GM23338 (cell line): ENCODE data around the gene MAPK9. TPM values are rescaled to one million over a fixed set of nuclear protein-coding genes. Genes with fewer than 3 reads are reported as not detected.

Experiments used
- ATAC-seq: fragments of 200-7000 bp; cut with Tn5 transposase; 3 replicates; pipeline ENCODE4 v1.9.1; 2020
- DNase-seq: peaks from one replicate; pipeline ENCODE4 v3.0.0-alpha.2; 2015; ENCODE audit warnings: low spot score
- H2AFZ ChIP-seq: fragments of 200-600 bp; sonication (generic); 2 replicates; pipeline ENCODE4 v1.8.0; 2016; ENCODE audit warnings: antibody characterized with exemption, mild to moderate bottlenecking, moderate library complexity
- H3F3A ChIP-seq: fragments of 200-600 bp; sonication (generic); replicated peaks from 2 replicates; pipeline ENCODE4 v1.8.0; 2017; ENCODE audit warnings: antibody characterized with exemption, mixed run types, low read depth
- H3K27ac ChIP-seq: fragments of 200-600 bp; sonication (generic); 2 replicates; pipeline ENCODE4 v1.6.1; 2016; ENCODE audit warnings: low read depth
- H3K27me3 ChIP-seq: fragments of 200-600 bp; sonication (generic); 2 replicates; pipeline ENCODE4 v1.8.0; 2016; ENCODE audit warnings: mild to moderate bottlenecking, mixed run types, moderate library complexity; ENCODE audit not compliant: insufficient read depth
- H3K36me3 ChIP-seq: fragments of 200-600 bp; sonication (generic); 2 replicates; pipeline ENCODE4 v1.8.0; 2016; ENCODE audit warnings: mild to moderate bottlenecking; ENCODE audit not compliant: insufficient read depth
- H3K4me1 ChIP-seq: fragments of 200-600 bp; sonication (generic); 2 replicates; pipeline ENCODE4 v1.8.0; 2016; ENCODE audit warnings: mild to moderate bottlenecking, moderate library complexity; ENCODE audit not compliant: insufficient read depth
- H3K4me2 ChIP-seq: fragments of 200-600 bp; sonication (generic); 2 replicates; pipeline ENCODE4 v1.7.1; 2017; ENCODE audit warnings: mixed run types
- H3K4me3 ChIP-seq: fragments of 200-600 bp; sonication (generic); 2 replicates; pipeline ENCODE4 v1.6.1; 2016; ENCODE audit warnings: mixed run types
- H3K79me2 ChIP-seq: fragments of 200-600 bp; sonication (generic); replicated peaks from 2 replicates; pipeline ENCODE4 v1.8.0; 2017; ENCODE audit warnings: mild to moderate bottlenecking; ENCODE audit not compliant: insufficient read depth
- H3K9me2 ChIP-seq: fragments of 200-600 bp; sonication (generic); 2 replicates; pipeline ENCODE4 v1.8.0; 2017; ENCODE audit not compliant: insufficient read depth
- H4K20me1 ChIP-seq: fragments of 200-600 bp; sonication (generic); replicated peaks from 2 replicates; pipeline ENCODE4 v1.8.0; 2017; ENCODE audit warnings: mild to moderate bottlenecking; ENCODE audit not compliant: insufficient read depth
- H3K27ac Mint-ChIP-seq: 2 replicates; pipeline ENCODE4 v1.8.0; 2020; ENCODE audit warnings: inconsistent platforms, mild to moderate bottlenecking, moderate library complexity, mixed read lengths
- H3K27me3 Mint-ChIP-seq: 3 replicates; pipeline ENCODE4 v1.8.0; 2022; ENCODE audit warnings: low read depth, mild to moderate bottlenecking, moderate library complexity, mixed read lengths, inconsistent platforms; ENCODE audit not compliant: insufficient read depth, poor library complexity
- H3K36me3 Mint-ChIP-seq: 3 replicates; pipeline ENCODE4 v1.8.0; 2021; ENCODE audit warnings: low read depth, mild to moderate bottlenecking, inconsistent platforms, moderate library complexity, mixed read lengths
- H3K4me1 Mint-ChIP-seq: 3 replicates; pipeline ENCODE4 v1.8.0; 2020; ENCODE audit warnings: mild to moderate bottlenecking, inconsistent platforms, mixed read lengths
- H3K4me3 Mint-ChIP-seq: 3 replicates; pipeline ENCODE4 v1.8.0; 2021; ENCODE audit warnings: moderate library complexity, mild to moderate bottlenecking, inconsistent platforms, mixed read lengths
- H3K9me3 Mint-ChIP-seq: 3 replicates; pipeline ENCODE4 v1.8.0; 2020; ENCODE audit warnings: moderate library complexity, mild to moderate bottlenecking, inconsistent platforms, mixed read lengths
- CREB1 ChIP-seq: fragments of 250-450 bp; sonication (Bioruptor Pico); IDR thresholded peaks from 2 replicates; pipeline ENCODE4 v1.5.0; 2020; ENCODE audit warnings: low read depth, mild to moderate bottlenecking, moderate library complexity
- EZH2 ChIP-seq: fragments of 200-600 bp; sonication (generic); IDR thresholded peaks from one replicate; pipeline ENCODE4 v1.8.0; 2017; ENCODE audit warnings: antibody characterized with exemption, mild to moderate bottlenecking, low read depth; ENCODE audit not compliant: unreplicated experiment
- JUNB ChIP-seq: IDR thresholded peaks from one replicate; pipeline ENCODE4 v1.6.1; 2016; ENCODE audit warnings: antibody characterized with exemption; ENCODE audit not compliant: unreplicated experiment
- polyA plus RNA-seq: library from polyadenylated mRNA; unstranded; fragments of >200 nt; fragmentation: Nextera tagmentation; extraction: Ambion mirVana; gene quantifications from 2 replicates; pipeline ENCODE4 v1.2.1, GENCODE V29; 2016
- total RNA-seq: library from RNA; depleted of rRNA; stranded (reverse); fragments of >200 nt; shearing (Covaris generic); gene quantifications from 2 replicates; pipeline ENCODE4 v1.2.3, GENCODE V29; 2014
- TF ChIP-seq, protein P1 (sequence below), 2 experiments: fragments of 200-600 bp in 1 of 2; sonication (generic) in 1 of 2; conservative IDR thresholded peaks; 2 replicates each; pipeline versions ENCODE4 v1.5.1 to v1.6.1; 2016 to 2017; ENCODE audit warnings: antibody characterized with exemption in 2 of 2, low read depth in 2 of 2, mild to moderate bottlenecking in 2 of 2, moderate library complexity in 1 of 2
- TF ChIP-seq, protein P2 (sequence below): IDR thresholded peaks from one replicate; pipeline ENCODE4 v1.6.1; 2018; ENCODE audit warnings: antibody characterized with exemption; ENCODE audit not compliant: unreplicated experiment

Gene MAPK9
- total and polyA plus RNA-seq, 2 experiments from 2014 or later = 16.8 to 37.0 TPM

DNA sequence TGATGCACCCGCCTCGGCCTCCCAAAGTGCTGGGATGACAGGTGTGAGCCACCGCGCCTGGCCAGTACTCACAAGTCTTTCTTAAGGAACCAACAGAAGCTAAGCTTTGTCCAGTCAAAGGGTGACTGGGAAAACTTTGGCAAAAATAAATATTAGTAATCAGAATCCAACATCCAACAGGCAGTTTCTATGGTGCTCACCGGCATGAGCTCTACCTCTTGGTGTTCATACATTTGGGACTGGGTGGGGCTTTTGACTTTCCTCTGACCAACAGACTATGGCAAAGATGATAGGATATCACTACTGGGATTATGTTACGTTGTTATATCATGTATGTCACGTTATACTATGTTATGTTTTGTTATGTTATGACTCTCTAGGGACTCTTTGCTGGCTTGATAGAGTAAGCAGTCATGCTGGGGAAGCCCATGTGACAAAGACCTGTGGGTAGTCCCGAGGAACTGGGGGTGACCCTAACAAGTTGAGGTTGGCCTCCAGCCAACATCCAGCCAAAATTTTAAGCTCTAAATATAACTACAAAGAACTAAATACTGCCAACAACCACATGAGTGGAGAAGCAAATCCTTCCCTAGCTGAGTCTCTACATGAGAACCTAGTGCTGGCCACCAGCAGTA lies 88.8 kb downstream of the MAPK9 start (continued):
- TF ChIP-seq, protein P1, sequence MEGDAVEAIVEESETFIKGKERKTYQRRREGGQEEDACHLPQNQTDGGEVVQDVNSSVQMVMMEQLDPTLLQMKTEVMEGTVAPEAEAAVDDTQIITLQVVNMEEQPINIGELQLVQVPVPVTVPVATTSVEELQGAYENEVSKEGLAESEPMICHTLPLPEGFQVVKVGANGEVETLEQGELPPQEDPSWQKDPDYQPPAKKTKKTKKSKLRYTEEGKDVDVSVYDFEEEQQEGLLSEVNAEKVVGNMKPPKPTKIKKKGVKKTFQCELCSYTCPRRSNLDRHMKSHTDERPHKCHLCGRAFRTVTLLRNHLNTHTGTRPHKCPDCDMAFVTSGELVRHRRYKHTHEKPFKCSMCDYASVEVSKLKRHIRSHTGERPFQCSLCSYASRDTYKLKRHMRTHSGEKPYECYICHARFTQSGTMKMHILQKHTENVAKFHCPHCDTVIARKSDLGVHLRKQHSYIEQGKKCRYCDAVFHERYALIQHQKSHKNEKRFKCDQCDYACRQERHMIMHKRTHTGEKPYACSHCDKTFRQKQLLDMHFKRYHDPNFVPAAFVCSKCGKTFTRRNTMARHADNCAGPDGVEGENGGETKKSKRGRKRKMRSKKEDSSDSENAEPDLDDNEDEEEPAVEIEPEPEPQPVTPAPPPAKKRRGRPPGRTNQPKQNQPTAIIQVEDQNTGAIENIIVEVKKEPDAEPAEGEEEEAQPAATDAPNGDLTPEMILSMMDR (conservative IDR thresholded peaks at IDR 0.05; ENCODE audit: low read depth in 2 of 2) = no peak

DNA sequence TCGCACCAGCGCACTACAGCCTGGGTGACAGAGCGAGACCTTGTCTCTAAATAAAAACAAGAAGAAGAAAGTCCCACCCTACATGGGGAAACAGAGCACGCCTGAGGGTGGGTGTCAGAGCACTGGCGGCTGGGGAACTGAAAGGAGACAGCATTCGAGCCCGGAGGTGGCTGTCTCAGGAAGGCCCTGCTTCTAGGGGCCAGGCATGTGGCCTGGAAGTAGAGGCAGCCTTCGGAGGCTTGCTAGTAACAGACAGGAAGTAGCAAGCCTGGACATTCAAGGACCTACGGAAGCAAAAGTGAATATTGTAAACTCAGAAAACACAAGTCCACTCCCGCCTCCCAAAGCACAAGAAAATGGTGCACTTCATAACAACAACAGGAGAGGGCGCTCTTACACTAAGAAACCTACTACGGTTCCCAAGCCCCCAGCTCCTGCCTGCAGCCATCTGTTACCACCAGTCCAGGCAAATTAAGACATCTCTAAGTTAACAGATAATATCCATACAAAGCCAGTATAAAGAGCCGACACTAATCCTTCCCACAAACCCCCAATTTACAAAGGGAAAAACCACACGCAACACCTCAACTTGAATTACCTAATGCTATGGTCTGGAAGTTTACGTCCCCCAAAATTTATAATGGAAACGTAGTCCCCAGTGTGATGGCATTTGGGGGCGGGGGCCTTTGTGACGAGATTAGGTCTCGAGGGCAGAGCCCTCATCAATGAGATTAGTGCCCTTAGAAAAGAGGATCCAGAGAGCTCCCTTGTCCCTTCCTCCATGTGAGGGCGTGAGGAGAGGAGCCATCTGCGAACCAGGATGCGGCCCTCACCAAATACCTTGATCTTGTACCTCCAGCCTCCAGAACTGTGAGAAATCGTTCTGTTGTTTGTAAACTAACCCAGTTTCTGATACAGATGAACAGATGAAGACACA lies 90.6 kb downstream of the MAPK9 start:
- H2AFZ ChIP-seq = no peak overlapping the region
- H3K4me1 Mint-ChIP-seq = peaks cover 2% of the 10 kb centered on the region; the same call in 1 of the 3 replicates
- DNase-seq (peak; percentile 91), ATAC-seq (peak; percentile 88)
- TF ChIP-seq, protein P1 (conservative IDR thresholded peaks at IDR 0.05; ENCODE audit: low read depth in 2 of 2) = peak; percentile 86 to 91
- TF ChIP-seq JUNB = no peak
- no peak for TF ChIP-seq CREB1 (CRISPR knock-in tag)
- no peak for TF ChIP-seq EZH2
- TF ChIP-seq, protein P2, sequence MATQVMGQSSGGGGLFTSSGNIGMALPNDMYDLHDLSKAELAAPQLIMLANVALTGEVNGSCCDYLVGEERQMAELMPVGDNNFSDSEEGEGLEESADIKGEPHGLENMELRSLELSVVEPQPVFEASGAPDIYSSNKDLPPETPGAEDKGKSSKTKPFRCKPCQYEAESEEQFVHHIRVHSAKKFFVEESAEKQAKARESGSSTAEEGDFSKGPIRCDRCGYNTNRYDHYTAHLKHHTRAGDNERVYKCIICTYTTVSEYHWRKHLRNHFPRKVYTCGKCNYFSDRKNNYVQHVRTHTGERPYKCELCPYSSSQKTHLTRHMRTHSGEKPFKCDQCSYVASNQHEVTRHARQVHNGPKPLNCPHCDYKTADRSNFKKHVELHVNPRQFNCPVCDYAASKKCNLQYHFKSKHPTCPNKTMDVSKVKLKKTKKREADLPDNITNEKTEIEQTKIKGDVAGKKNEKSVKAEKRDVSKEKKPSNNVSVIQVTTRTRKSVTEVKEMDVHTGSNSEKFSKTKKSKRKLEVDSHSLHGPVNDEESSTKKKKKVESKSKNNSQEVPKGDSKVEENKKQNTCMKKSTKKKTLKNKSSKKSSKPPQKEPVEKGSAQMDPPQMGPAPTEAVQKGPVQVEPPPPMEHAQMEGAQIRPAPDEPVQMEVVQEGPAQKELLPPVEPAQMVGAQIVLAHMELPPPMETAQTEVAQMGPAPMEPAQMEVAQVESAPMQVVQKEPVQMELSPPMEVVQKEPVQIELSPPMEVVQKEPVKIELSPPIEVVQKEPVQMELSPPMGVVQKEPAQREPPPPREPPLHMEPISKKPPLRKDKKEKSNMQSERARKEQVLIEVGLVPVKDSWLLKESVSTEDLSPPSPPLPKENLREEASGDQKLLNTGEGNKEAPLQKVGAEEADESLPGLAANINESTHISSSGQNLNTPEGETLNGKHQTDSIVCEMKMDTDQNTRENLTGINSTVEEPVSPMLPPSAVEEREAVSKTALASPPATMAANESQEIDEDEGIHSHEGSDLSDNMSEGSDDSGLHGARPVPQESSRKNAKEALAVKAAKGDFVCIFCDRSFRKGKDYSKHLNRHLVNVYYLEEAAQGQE = no peak
- no peaks in the 10 kb centered on the region for H3K4me1 ChIP-seq
- peaks cover 4% of the 10 kb centered on the region for H3K27me3 Mint-ChIP-seq
- no peaks in the 10 kb centered on the region for H3K79me2 ChIP-seq
- peaks cover under 1% of the 10 kb centered on the region; the same call in 1 of the 2 replicates for H3K27me3 ChIP-seq
- no peak overlapping the region for H3K4me2 ChIP-seq
- no peaks in the 10 kb centered on the region for H3K9me2 ChIP-seq
- H3K4me3 Mint-ChIP-seq = no peak overlapping the region
- H3K36me3 Mint-ChIP-seq = no peaks in the 10 kb centered on the region; the same call in 2 of the 3 replicates
- no peak overlapping the region for H3K4me3 ChIP-seq
- no peaks in the 10 kb centered on the region; the same call in 2 of the 3 replicates for H3K9me3 Mint-ChIP-seq
- no peak overlapping the region for H3K27ac ChIP-seq
- no peaks in the 10 kb centered on the region for H3F3A ChIP-seq
- no peaks in the 10 kb centered on the region for H3K36me3 ChIP-seq
- H4K20me1 ChIP-seq = no peaks in the 10 kb centered on the region
- H3K27ac Mint-ChIP-seq = no peak overlapping the region
